Progenitor cell of endocrine pancreas (in vitro differentiated cells): ENCODE results near the gene ELF1. TPM values are rescaled to one million over a fixed set of nuclear protein-coding genes. Genes with fewer than 3 reads are reported as not detected.

Experiments
- DNase-seq: peaks from one replicate; pipeline ENCODE4 v3.0.0; 2021; ENCODE audit warnings: low spot score; ENCODE audit not compliant: unreplicated experiment
- H3K27ac Mint-ChIP-seq: 2 replicates; pipeline ENCODE4 v1.8.0; 2021; ENCODE audit warnings: mild to moderate bottlenecking, moderate library complexity, mixed read lengths
- H3K27me3 Mint-ChIP-seq: 2 replicates; pipeline ENCODE4 v1.8.0; 2021; ENCODE audit warnings: mixed read lengths
- H3K36me3 Mint-ChIP-seq: 2 replicates; pipeline ENCODE4 v1.8.0; 2022; ENCODE audit warnings: mixed read lengths; ENCODE audit not compliant: insufficient read depth
- H3K4me1 Mint-ChIP-seq: 2 replicates; pipeline ENCODE4 v1.8.0; 2021; ENCODE audit warnings: low read depth, mixed read lengths
- H3K4me3 Mint-ChIP-seq: 2 replicates; pipeline ENCODE4 v1.8.0; 2021; ENCODE audit warnings: low read depth, mild to moderate bottlenecking, moderate library complexity, mixed read lengths
- H3K9me3 Mint-ChIP-seq: 2 replicates; pipeline ENCODE4 v1.8.0; 2021; ENCODE audit warnings: low read depth, mixed read lengths
- total RNA-seq: library from RNA; stranded (reverse); gene quantifications from 2 replicates; pipeline ENCODE4 v1.2.1, GENCODE V29; 2021
- TF ChIP-seq, protein P1 (sequence below): fragments of 200-600 bp; sonication (generic); IDR thresholded peaks from one replicate; pipeline ENCODE4 v1.5.0; 2021; ENCODE audit warnings: antibody characterized with exemption, mild to moderate bottlenecking; ENCODE audit not compliant: unreplicated experiment

ELF1 gene
- total RNA-seq, 1 donor from 2014 or later = 89.7 TPM

DNA sequence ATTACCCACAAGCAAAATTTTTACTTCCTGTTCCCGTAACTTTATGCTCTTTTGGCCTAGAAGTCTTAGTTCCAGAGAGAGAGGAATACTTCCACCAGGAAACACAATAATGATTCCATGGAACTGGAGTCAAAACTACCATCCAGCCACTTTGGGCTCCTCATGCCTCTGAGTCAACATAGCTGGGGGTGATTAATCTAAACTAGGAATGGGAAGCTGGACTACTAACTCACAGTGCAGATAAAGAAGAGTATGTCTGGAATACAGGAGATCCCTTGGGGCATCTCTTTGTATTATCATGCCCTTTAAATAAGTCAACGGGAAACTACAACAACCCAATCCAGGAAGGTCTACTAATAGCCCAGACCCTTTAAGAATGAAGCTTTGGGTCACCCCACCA, 8.9 kb upstream of the ELF1 start:
- DNase-seq = no peak
- Mint-ChIP-seq H3K4me1 (peaks cover 36% of the 10 kb centered on the region), H3K36me3 (peaks cover 9% of the 10 kb centered on the region), H3K9me3 (no peaks in the 10 kb centered on the region), H3K27me3 (no peaks in the 10 kb centered on the region), H3K4me3 (no peak overlapping the region), H3K27ac (no peak overlapping the region)
- TF ChIP-seq, protein P1, sequence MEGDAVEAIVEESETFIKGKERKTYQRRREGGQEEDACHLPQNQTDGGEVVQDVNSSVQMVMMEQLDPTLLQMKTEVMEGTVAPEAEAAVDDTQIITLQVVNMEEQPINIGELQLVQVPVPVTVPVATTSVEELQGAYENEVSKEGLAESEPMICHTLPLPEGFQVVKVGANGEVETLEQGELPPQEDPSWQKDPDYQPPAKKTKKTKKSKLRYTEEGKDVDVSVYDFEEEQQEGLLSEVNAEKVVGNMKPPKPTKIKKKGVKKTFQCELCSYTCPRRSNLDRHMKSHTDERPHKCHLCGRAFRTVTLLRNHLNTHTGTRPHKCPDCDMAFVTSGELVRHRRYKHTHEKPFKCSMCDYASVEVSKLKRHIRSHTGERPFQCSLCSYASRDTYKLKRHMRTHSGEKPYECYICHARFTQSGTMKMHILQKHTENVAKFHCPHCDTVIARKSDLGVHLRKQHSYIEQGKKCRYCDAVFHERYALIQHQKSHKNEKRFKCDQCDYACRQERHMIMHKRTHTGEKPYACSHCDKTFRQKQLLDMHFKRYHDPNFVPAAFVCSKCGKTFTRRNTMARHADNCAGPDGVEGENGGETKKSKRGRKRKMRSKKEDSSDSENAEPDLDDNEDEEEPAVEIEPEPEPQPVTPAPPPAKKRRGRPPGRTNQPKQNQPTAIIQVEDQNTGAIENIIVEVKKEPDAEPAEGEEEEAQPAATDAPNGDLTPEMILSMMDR = no peak

DNA sequence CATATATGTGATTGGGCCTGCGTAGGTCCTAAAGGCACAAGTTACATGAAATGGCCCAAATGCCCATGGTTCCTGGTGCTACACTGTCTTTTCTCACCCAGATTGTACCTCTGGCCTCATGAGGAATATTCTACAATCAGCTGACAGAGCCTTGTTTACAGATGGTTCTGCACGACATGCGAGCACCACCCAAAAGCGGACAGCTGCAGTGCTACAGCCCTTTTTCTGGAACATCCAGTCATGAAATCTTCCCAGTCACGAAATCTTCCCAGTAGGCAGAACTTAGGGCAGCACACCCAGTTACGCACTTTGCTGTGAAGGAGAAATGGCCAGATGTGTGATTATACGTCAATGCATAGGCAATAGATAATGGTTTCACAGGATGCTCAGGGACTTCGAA, 7.7 kb upstream of the ELF1 start:
- Mint-ChIP-seq H3K4me1 (peaks cover 37% of the 10 kb centered on the region), H3K27me3 (no peaks in the 10 kb centered on the region), H3K4me3 (no peak overlapping the region), H3K27ac (no peak overlapping the region), H3K9me3 (no peaks in the 10 kb centered on the region), H3K36me3 (peaks cover 11% of the 10 kb centered on the region)
- DNase-seq = no peak
- TF ChIP-seq, protein P1 = no peak

DNA sequence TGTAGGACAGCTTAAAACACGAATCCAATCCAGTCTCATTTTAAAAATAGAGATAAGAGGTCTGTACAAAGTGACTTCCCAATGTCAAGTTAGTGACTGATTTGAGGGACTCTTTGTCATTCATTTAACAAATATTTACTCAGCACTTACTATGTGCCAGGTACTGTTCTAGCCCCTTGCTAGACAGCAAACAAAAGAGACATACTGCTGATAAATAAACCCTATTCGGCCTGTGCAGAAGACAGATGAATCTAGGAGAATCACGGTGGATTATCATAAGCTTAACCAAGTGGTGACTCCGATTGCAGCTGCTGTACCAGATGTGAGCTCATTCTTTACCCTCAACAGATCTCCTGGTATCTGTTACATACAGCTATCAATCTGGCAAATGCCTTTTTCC, 6.4 kb upstream of the ELF1 start:
- Mint-ChIP-seq H3K27me3 (no peaks in the 10 kb centered on the region), H3K9me3 (no peaks in the 10 kb centered on the region), H3K4me3 (no peak overlapping the region), H3K27ac (peak overlapping the region; percentile 84), H3K4me1 (peaks cover 50% of the 10 kb centered on the region), H3K36me3 (peaks cover 13% of the 10 kb centered on the region)
- no peak for DNase-seq
- TF ChIP-seq, protein P1 = no peak

DNA sequence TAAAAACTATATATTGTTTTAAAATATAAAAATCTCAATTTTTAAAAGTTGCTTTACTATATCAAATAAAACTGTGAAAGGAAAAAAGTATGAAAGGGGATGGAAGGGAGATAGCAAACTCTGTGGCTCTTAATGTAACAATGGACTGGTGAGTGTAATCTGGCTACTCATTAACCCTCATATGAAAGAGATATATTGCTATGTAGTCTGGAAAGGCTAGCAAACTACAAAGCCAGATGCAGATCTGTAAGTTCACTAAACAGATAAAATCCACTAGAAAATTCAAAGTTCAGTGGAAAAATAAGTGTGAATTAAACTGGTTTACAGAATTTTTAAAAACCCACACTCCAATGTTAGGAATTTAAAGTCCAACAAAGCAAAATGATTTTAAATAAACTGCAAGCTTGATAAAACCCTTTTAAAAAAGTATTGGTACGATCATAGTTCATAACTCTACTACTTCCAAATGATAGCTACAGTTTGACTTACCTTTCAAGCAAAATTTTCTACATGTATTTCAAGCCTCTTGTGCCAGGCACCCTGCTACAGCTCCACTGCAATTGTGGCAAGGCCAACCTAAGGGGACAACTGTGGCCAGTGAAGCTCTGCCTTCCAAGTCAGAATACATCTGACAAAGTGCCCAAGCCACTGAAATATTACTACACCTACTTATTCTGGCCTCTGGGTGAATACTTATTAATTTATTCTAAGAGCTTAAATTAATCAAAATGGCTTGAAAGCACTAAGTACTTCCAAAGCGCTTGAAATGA, 647 bp upstream of the ELF1 start:
- no peak for DNase-seq
- Mint-ChIP-seq H3K9me3 (no peaks in the 10 kb centered on the region), H3K27me3 (no peaks in the 10 kb centered on the region), H3K4me1 (peaks cover 66% of the 10 kb centered on the region), H3K4me3 (peak overlapping the region; percentile 73), H3K27ac (peak overlapping the region; percentile 96), H3K36me3 (peaks cover 7% of the 10 kb centered on the region)
- TF ChIP-seq, protein P1 = no peak

DNA sequence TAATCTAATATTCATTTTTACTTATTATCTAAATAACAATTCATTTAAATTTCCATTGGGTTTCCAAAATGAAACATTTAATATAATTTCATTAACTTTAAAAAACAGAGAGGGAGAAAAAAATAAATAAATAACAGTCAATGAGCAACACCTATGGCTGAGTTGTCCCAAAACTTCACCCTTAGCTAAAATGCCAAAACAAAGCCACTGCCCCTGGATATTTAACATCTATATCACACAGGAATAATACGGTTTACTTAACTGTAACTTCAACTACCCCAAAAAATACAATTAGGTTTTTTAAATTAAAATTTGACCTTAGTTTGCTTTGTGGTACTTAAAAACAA, 541 bp downstream of the ELF1 start:
- Mint-ChIP-seq H3K4me3 (peak overlapping the region; percentile 73), H3K4me1 (peaks cover 65% of the 10 kb centered on the region), H3K27ac (peak overlapping the region; percentile 96), H3K9me3 (no peaks in the 10 kb centered on the region), H3K36me3 (peaks cover 7% of the 10 kb centered on the region), H3K27me3 (no peaks in the 10 kb centered on the region)
- TF ChIP-seq, protein P1 = no peak
- DNase-seq = no peak
